Activated CD8-positive, alpha-beta T cell treated with anti-CD3 and anti-CD28 coated beads, Interleukin-2, amount 10 ng/mL, durations not matched to agents 7 days and 5 days (primary cell): ENCODE data around the gene ZNF732. TPM values are rescaled to one million over a fixed set of nuclear protein-coding genes. Genes with fewer than 3 reads are reported as not detected.
A peak's percentile ranks its signal among the peaks of the same experiment; 100 is the strongest.
"Not testable (repeated sequence)": the region's sequence is repeated elsewhere in the genome, so short reads cannot be mapped to it uniquely, and the experiment has no call there.

Source experiments
- ATAC-seq: fragments of 150-1000 bp; cut with Tn5 transposase; one replicate; pipeline ENCODE4 v1.10.0; 2021; ENCODE audit warnings: moderate library complexity
- CTCF ChIA-PET: fragments of 350-600 bp; sonication (Branson Sonifier 250); formaldehyde crosslinking; loops from one replicate; lab custom pipeline; 2021; ENCODE audit warnings: antibody characterized with exemption; lab: Charles Lee
- POLR2A ChIA-PET: fragments of 350-600 bp; sonication (Branson Sonifier 250); formaldehyde crosslinking; loops from one replicate; lab custom pipeline; 2021; ENCODE audit warnings: antibody characterized with exemption; lab: Charles Lee
- DNase-seq: peaks from one replicate; pipeline ENCODE4 v3.0.0-alpha.2; 2020
- H3K27ac Mint-ChIP-seq: one replicate; pipeline ENCODE4 v1.8.0; 2021; ENCODE audit warnings: mild to moderate bottlenecking, mixed read lengths
- H3K27me3 Mint-ChIP-seq: one replicate; pipeline ENCODE4 v1.8.0; 2021; ENCODE audit warnings: low read depth, mixed read lengths
- H3K36me3 Mint-ChIP-seq: one replicate; pipeline ENCODE4 v1.8.0; 2021; ENCODE audit warnings: low read depth, mixed read lengths
- H3K4me1 Mint-ChIP-seq: one replicate; pipeline ENCODE4 v1.8.0; 2021; ENCODE audit warnings: low read depth, mixed read lengths
- H3K4me3 Mint-ChIP-seq: one replicate; pipeline ENCODE4 v1.8.0; 2021; ENCODE audit warnings: mild to moderate bottlenecking, mixed read lengths
- H3K9me3 Mint-ChIP-seq: one replicate; pipeline ENCODE4 v1.8.0; 2022; ENCODE audit warnings: mixed read lengths; ENCODE audit not compliant: insufficient read depth
- microRNA-seq: library from miRNA; unstranded; fragments of <30 nt; microRNA quantifications from one replicate; pipeline ENCODE4 v1.2.0, GENCODE V29; 2022
- total RNA-seq, 2 experiments: library from RNA; stranded (reverse); gene quantifications; one replicate each; pipeline ENCODE4 v1.2.3, GENCODE V29; 2021

ZNF732 gene
- total RNA-seq, 2 experiments from 2014 or later = not detected

DNA sequence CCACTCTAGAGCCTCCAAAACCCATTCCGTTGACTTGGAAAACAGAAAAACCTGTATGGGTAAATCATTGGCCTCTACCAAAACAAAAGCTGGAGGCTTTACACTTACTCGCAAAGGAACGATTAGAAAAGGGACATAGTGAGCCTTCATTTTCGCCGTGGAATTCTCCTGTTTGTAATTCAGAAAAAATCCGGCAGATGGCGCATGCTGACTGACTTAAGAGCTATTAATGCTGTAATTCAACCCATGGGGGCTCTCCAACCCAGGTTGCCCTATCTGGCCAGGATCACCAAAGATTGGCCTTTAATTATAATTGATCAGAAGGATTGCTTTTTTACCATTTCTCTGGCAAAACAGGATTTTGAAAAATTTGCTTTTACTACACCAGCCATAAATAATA is 60.8 kb downstream of the ZNF732 start:
- DNase-seq (peak; percentile 65), ATAC-seq (no peak)
- Mint-ChIP-seq H3K4me1 (peaks cover 11% of the 10 kb centered on the region), H3K27ac (no peak overlapping the region), H3K27me3 (no peaks in the 10 kb centered on the region), H3K4me3 (no peak overlapping the region), H3K9me3 (peaks cover 34% of the 10 kb centered on the region), H3K36me3 (peaks cover 10% of the 10 kb centered on the region)
- POLR2A ChIA-PET = no interaction called here
- CTCF ChIA-PET = interaction anchor here (0.8 to 1.7 kb wide), 3 partner anchors 86 to 429 kb away, joined by 3 to 7 read pairs (median 7); partner anchors contain the start of genes ATP5ME, MYL5 and ZNF718

DNA sequence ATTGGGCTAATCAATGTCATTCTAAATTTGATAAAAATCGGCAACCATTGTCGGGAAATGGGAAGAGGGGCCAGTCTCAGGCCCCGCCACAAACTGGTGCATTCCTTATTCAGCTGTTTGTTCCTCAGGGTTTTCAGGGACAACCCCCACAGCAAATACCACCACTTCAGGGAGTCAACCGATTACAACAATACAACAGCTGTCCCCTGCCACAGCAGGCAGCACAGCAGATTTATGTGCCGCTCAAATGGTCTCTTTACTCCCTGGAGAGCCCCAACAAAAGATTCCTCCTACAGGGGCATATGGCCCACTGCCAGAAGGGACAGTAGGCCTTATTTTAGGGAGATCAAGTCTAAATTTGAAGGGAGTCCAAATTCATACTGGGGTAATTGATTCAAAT is 61.8 kb downstream of the ZNF732 start:
- peaks cover 11% of the 10 kb centered on the region for H3K4me1 Mint-ChIP-seq
- H3K36me3 Mint-ChIP-seq = peaks cover 8% of the 10 kb centered on the region
- ChIA-PET CTCF (interaction anchor here (0.9 to 1.7 kb wide), 3 partner anchors 216 to 430 kb away, joined by 3 to 7 read pairs (median 5); partner anchors contain the start of genes ATP5ME and MYL5), POLR2A (no interaction called here)
- H3K27me3 Mint-ChIP-seq = no peaks in the 10 kb centered on the region
- H3K9me3 Mint-ChIP-seq = peaks cover 27% of the 10 kb centered on the region
- no peak for DNase-seq
- ATAC-seq = no peak
- no peak overlapping the region for H3K27ac Mint-ChIP-seq
- H3K4me3 Mint-ChIP-seq = no peak overlapping the region

DNA sequence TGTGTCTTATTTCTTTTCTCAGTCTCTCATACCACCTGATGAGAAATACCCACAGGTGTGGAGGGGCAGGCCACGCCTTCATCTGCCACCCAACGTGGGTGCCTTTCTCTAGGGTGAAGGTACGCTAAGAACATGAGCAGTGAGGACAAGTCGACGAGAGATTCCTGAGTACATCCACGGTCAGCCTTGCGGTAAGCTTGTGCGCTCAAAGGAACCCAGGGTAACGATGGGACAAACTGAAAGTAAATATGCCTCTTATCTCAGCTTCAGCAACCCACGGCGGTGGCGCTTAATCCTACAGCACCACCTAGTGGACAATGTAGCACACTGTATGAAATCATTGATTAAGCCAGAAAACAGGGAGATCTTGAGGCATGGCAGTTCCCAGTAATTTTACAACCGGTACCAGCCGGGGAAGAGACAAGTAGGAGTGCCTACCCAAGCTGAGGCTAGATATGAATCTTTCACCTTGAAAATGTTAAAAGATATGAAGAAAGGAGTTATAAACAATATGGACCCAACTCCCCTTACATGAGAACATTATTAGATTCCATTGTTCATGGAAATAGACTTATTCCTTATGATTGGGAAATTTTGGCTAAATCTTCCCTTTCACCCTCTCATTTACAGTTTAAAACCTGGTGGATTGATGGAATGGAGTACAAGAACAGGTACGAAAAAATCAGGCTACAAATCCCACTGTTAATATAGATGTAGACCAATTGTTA is 63.0 kb downstream of the ZNF732 start:
- ChIA-PET CTCF (interaction anchor here (0.9 to 1.2 kb wide), 2 partner anchors 13 to 361 kb away, joined by 3 to 5 read pairs; no protein-coding TSS in a partner anchor), POLR2A (no interaction called here)
- Mint-ChIP-seq H3K36me3 (peaks cover 9% of the 10 kb centered on the region), H3K4me3 (peak overlapping the region; percentile 79), H3K9me3 (peaks cover 15% of the 10 kb centered on the region), H3K4me1 (peaks cover 11% of the 10 kb centered on the region), H3K27me3 (no peaks in the 10 kb centered on the region), H3K27ac (peak overlapping the region; percentile 88)
- peak; percentile 78 for DNase-seq
- peak; percentile 94 for ATAC-seq

DNA sequence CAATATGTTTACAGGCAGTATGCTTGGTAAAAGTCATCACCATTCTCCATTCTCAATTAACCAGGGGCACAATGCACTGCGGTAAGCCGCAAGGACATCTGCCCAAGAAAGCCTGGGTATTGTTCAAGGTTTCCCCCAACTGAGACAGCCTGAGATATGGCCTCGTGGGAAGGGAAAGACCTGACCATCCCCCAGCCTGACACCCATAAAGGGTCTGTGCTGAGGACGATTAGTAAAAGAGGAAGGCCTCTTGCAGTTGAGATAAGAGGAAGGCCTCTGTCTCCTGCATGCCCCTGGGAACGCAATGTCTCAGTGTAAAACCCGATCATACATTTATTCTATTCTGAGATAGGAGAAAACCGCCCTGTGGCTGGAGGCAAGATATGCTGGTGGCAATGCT is 63.9 kb downstream of the ZNF732 start:
- POLR2A ChIA-PET = not testable (repeated sequence)

DNA sequence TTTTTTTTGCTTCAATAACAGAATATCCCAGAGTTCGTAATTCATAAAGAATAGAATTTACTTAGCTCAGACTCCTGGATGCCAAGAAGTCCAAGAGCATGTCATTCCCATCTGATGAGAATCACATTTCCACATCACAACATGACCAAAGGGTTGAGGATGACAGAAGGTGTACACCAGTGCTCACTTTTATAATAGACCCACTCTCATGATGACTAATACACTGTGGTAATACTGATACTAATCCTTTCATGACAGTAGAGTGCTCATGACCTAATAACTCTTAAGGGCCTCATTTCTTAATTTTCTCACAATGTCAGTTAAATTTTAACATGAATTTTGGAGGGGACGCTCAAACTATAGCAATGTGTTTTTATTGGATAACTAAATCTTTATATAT is 69.2 kb downstream of the ZNF732 start:
- ATAC-seq (no peak), DNase-seq (no peak)
- H3K27me3 Mint-ChIP-seq = no peaks in the 10 kb centered on the region
- peaks cover 7% of the 10 kb centered on the region for H3K36me3 Mint-ChIP-seq
- CTCF ChIA-PET = no interaction called here
- H3K4me1 Mint-ChIP-seq = peaks cover under 1% of the 10 kb centered on the region
- peaks cover 26% of the 10 kb centered on the region for H3K9me3 Mint-ChIP-seq
- H3K4me3 Mint-ChIP-seq = no peak overlapping the region
- POLR2A ChIA-PET = no interaction called here
- H3K27ac Mint-ChIP-seq = no peak overlapping the region

More for the DNA sequence above, 63.9 kb downstream of the ZNF732 start:
- H3K27me3 Mint-ChIP-seq, CTCF ChIA-PET, H3K36me3 Mint-ChIP-seq, H3K9me3 Mint-ChIP-seq, DNase-seq, ATAC-seq: not testable (repeated sequence)
- Mint-ChIP-seq H3K4me1 (peaks cover 11% of the 10 kb centered on the region), H3K4me3 (peak overlapping the region; percentile 79), H3K27ac (peak overlapping the region; percentile 88)

DNA sequence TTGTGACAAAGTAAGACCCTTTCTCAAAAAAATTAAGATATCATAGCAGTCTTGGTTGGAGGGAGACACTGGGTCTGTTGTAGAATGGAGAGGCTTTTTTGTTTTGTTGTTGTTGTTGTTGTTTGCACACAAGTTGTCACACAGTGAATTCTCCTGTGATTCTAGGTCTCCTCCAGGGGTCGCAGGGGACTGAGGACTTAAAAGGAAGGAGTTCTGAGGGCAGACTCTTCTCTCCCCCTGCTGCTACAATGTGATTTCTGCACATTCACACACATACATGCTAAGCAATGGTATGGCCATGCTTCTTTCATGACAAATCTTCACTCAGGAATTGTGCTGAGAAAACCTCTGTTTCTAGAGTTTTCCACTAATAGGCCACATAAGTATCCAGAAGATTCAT is 71.1 kb downstream of the ZNF732 start:
- peaks cover 40% of the 10 kb centered on the region for H3K9me3 Mint-ChIP-seq
- H3K27ac Mint-ChIP-seq = no peak overlapping the region
- H3K36me3 Mint-ChIP-seq = peaks cover 14% of the 10 kb centered on the region
- DNase-seq = no peak
- POLR2A ChIA-PET = no interaction called here
- H3K4me1 Mint-ChIP-seq = peaks cover 5% of the 10 kb centered on the region
- H3K4me3 Mint-ChIP-seq = no peak overlapping the region
- H3K27me3 Mint-ChIP-seq = no peaks in the 10 kb centered on the region
- no peak for ATAC-seq
- CTCF ChIA-PET = no interaction called here

DNA sequence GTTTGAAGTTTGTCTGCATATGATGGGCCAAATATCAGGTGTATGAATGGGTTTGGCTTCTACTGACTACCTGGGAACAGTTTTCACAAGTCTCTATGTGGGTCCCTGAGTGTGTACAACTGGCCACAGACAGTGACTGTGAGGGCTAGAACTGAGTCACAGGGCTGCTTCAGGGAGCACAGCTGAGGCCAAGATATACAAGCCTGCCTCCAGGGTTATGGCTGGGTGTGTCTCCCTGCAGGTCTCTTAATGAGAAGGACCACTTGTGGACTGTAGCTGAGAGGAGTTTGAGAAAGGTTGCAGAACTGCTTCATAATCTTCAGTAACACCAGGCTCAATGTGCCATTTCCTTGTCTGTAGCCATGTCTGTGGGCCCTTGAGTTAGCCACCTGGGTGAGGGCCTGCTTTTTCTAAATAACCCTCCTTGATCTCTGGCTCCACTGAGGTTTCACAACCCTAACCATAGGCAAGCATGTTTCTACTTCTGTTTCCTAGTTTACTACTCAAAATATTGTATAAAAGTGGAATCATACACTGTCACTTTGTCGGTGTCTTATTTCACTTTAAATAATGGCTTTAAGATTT is 81.3 kb downstream of the ZNF732 start:
- Mint-ChIP-seq H3K4me1 (no peaks in the 10 kb centered on the region), H3K27ac (no peak overlapping the region), H3K9me3 (peaks cover 35% of the 10 kb centered on the region), H3K4me3 (no peak overlapping the region), H3K27me3 (no peaks in the 10 kb centered on the region), H3K36me3 (peaks cover 6% of the 10 kb centered on the region)
- ATAC-seq (no peak), DNase-seq (no peak)
- CTCF ChIA-PET = no interaction called here
- POLR2A ChIA-PET = no interaction called here

Small RNA genes within 50 kb of the gene (microRNA-seq; reads per million reads assigned to microRNA genes)
- gene MIR571 = not detected

Other genes starting within 250 kb of the ZNF732 start
- 10 to 100 TPM; 11.5 to 12.4 TPM for gene ZNF718, start 181.0 kb downstream of the ZNF732 start, total RNA-seq
- 10 to 100 TPM; 30.1 to 31.5 TPM for gene ZNF141, start 32.3 kb upstream of the ZNF732 start, total RNA-seq
- gene ZNF721, start 193.7 kb upstream of the ZNF732 start, total RNA-seq = 10 to 100 TPM; 32.5 to 34.6 TPM
- 10 to 100 TPM; 57.4 to 57.8 TPM for gene PIGG, start 193.7 kb upstream of the ZNF732 start, total RNA-seq